ENCODE data around the gene HERC5.

DNA sequence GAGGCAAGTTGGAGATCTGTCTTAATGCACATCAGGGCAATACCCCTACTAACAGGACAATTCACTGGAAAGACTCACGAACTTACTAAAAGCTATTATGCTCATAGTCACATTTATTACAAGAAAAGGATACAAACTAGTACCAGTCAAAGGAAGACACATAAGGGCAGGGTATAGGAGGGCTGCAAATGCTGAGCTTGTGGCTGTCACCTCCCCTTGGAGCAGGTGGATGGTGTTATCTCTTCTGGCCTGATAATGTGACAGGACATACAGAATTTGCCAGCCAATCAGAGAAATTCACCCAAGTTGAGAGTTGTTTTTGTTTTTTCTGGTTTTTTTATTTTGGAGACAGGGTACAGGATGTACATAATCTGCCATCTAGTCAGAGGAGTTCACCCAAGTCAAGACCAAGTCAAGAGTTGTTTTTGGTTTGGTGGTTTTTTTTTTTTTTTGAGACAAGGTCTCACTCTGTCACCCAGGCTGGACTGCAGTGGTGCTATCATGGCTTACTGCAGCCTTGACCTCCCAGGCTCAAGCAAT lies 8.8 kb downstream of the HERC5 start:
- TF ChIP-seq, protein P1, sequence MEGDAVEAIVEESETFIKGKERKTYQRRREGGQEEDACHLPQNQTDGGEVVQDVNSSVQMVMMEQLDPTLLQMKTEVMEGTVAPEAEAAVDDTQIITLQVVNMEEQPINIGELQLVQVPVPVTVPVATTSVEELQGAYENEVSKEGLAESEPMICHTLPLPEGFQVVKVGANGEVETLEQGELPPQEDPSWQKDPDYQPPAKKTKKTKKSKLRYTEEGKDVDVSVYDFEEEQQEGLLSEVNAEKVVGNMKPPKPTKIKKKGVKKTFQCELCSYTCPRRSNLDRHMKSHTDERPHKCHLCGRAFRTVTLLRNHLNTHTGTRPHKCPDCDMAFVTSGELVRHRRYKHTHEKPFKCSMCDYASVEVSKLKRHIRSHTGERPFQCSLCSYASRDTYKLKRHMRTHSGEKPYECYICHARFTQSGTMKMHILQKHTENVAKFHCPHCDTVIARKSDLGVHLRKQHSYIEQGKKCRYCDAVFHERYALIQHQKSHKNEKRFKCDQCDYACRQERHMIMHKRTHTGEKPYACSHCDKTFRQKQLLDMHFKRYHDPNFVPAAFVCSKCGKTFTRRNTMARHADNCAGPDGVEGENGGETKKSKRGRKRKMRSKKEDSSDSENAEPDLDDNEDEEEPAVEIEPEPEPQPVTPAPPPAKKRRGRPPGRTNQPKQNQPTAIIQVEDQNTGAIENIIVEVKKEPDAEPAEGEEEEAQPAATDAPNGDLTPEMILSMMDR (IDR thresholded peaks at IDR 0.05; ENCODE audit: insufficient read depth, low read depth, low read length) = no peak
- TF ChIP-seq EZH2 (IDR thresholded peaks at IDR 0.05; ENCODE audit: insufficient read depth, low read length) = no peak
